CD4-positive, alpha-beta T cell (primary cell): ENCODE results near the gene DGKB. TPM values are rescaled to one million over a fixed set of nuclear protein-coding genes. Genes with fewer than 3 reads are reported as not detected.

Experiments
- ATAC-seq: fragments of 200-7000 bp; cut with Tn5 transposase; one replicate; pipeline ENCODE4 v1.10.0; 2022; ENCODE audit warnings: mild to moderate bottlenecking; ENCODE audit not compliant: poor library complexity
- CTCF ChIA-PET: fragments of 350-600 bp; sonication (Branson Sonifier 250); formaldehyde crosslinking; loops from one replicate; lab custom pipeline; 2021; ENCODE audit warnings: antibody characterized with exemption, inconsistent platforms; lab: Charles Lee
- POLR2A ChIA-PET: fragments of 350-600 bp; sonication (Branson Sonifier 250); formaldehyde crosslinking; loops from one replicate; lab custom pipeline; 2021; ENCODE audit warnings: antibody characterized with exemption, inconsistent platforms; lab: Charles Lee
- DNase-seq, 14 experiments: peaks; one replicate each; pipeline ENCODE4 v3.0.0-alpha.2; 2013 to 2020; ENCODE audit warnings: mixed read lengths in 2 of 14
- H3K27ac ChIP-seq, 2 donors: one replicate each; pipeline versions ENCODE4 v1.5.1 to v1.7.0; 2013; ENCODE audit warnings: low read length in 2 of 2, low read depth in 1 of 2, mild to moderate bottlenecking in 1 of 2
- H3K27me3 ChIP-seq, 2 experiments: 1 replicate in 1 of 2; 2 replicates in 1 of 2; pipeline versions ENCODE4 v1.6.1 to v1.7.0; 2013; ENCODE audit warnings: low read length in 2 of 2, control low read depth in 1 of 2, mild to moderate bottlenecking in 1 of 2, moderate library complexity in 1 of 2; ENCODE audit not compliant: insufficient read depth in 2 of 2, control insufficient read depth in 1 of 2
- H3K36me3 ChIP-seq: one replicate; pipeline ENCODE4 v1.6.1; 2013; ENCODE audit warnings: low read length, control low read depth; ENCODE audit not compliant: insufficient read depth
- H3K4me1 ChIP-seq: one replicate; pipeline ENCODE4 v1.6.1; 2013; ENCODE audit warnings: low read length, control low read depth; ENCODE audit not compliant: insufficient read depth
- H3K4me3 ChIP-seq: one replicate; pipeline ENCODE4 v1.5.1; 2013; ENCODE audit warnings: mild to moderate bottlenecking, low read length, moderate library complexity
- H3K9me3 ChIP-seq, 2 experiments: 1 replicate in 1 of 2; 2 replicates in 1 of 2; pipeline versions ENCODE4 v1.6.1 to v1.7.0; 2013; ENCODE audit warnings: low read length in 2 of 2, mild to moderate bottlenecking in 2 of 2, control low read depth in 1 of 2, moderate library complexity in 1 of 2; ENCODE audit not compliant: control insufficient read depth in 1 of 2, insufficient read depth in 1 of 2
- H3K27ac Mint-ChIP-seq: one replicate; pipeline ENCODE4 v1.8.0; 2020; ENCODE audit warnings: mixed read lengths
- H3K27me3 Mint-ChIP-seq: one replicate; pipeline ENCODE4 v1.8.0; 2021; ENCODE audit warnings: mixed read lengths
- H3K36me3 Mint-ChIP-seq: one replicate; pipeline ENCODE4 v1.8.0; 2021; ENCODE audit warnings: low read depth, mixed read lengths
- H3K4me1 Mint-ChIP-seq: one replicate; pipeline ENCODE4 v1.8.0; 2021; ENCODE audit warnings: low read depth, mixed read lengths
- H3K4me3 Mint-ChIP-seq: one replicate; pipeline ENCODE4 v1.8.0; 2020; ENCODE audit warnings: mild to moderate bottlenecking, mixed read lengths
- H3K9me3 Mint-ChIP-seq: one replicate; pipeline ENCODE4 v1.8.0; 2020; ENCODE audit warnings: mixed read lengths
- CTCF ChIP-seq: fragments of 200-600 bp; IDR thresholded peaks from one replicate; pipeline ENCODE4 v1.8.0; 2022; ENCODE audit warnings: antibody characterized with exemption, mild to moderate bottlenecking
- intact Hi-C, 2 experiments: fragments of 100-400 bp; cut with DNase I in 1 of 2; cut with micrococcal nuclease in 1 of 2; formaldehyde crosslinking; loops; one replicate each; pipeline versions ENCODE4 v1.15.1 to v1.9.0; 2023 to 2025; cut with DNase I, micrococcal nuclease
- total RNA-seq, 174 experiments: library from RNA in 2 of 174; stranded (reverse) in 2 of 174; gene quantifications; one replicate each; pipeline ENCODE4 v1.2.3 and lab custom pipeline; 2021 to 2026

DGKB gene
- total RNA-seq, 2 experiments from 2014 or later, result not detected

GRCh38 chr7:14368285-14368684, 534.3 kb downstream of the DGKB start:
- H3K9me3 Mint-ChIP-seq, result peaks cover 10% of the 10 kb centered on the region
- H3K36me3 Mint-ChIP-seq, result no peaks in the 10 kb centered on the region
- CTCF ChIA-PET, result no interaction called here
- H3K4me3 ChIP-seq, result no peak overlapping the region
- H3K4me1 ChIP-seq, result no peaks in the 10 kb centered on the region
- DNase-seq (no peak), ATAC-seq (no peak)
- no peaks in the 10 kb centered on the region for H3K27me3 Mint-ChIP-seq
- no peak overlapping the region for H3K27ac ChIP-seq
- TF ChIP-seq CTCF, result no peak
- H3K4me1 Mint-ChIP-seq, result no peaks in the 10 kb centered on the region
- no peak overlapping the region for H3K4me3 Mint-ChIP-seq
- no peaks in the 10 kb centered on the region for H3K36me3 ChIP-seq
- no peaks in the 10 kb centered on the region for H3K27me3 ChIP-seq
- no peaks in the 10 kb centered on the region for H3K9me3 ChIP-seq
- POLR2A ChIA-PET, result no interaction called here
- no peak overlapping the region for H3K27ac Mint-ChIP-seq
- intact Hi-C loops, result no loop called here

GRCh38 chr7:14351167-14351566, 551.4 kb downstream of the DGKB start:
- CTCF ChIA-PET, result no interaction called here
- Mint-ChIP-seq H3K4me1 (no peaks in the 10 kb centered on the region), H3K27me3 (no peaks in the 10 kb centered on the region), H3K4me3 (no peak overlapping the region), H3K9me3 (no peaks in the 10 kb centered on the region), H3K27ac (no peak overlapping the region), H3K36me3 (no peaks in the 10 kb centered on the region)
- Histone ChIP-seq H3K9me3 (no peaks in the 10 kb centered on the region), H3K4me3 (no peak overlapping the region), H3K27ac (no peak overlapping the region), H3K4me1 (no peaks in the 10 kb centered on the region), H3K36me3 (no peaks in the 10 kb centered on the region), H3K27me3 (no peaks in the 10 kb centered on the region)
- ATAC-seq (no peak), DNase-seq (no peak)
- intact Hi-C loops, result no loop called here
- POLR2A ChIA-PET, result no interaction called here
- no peak for TF ChIP-seq CTCF

DNA sequence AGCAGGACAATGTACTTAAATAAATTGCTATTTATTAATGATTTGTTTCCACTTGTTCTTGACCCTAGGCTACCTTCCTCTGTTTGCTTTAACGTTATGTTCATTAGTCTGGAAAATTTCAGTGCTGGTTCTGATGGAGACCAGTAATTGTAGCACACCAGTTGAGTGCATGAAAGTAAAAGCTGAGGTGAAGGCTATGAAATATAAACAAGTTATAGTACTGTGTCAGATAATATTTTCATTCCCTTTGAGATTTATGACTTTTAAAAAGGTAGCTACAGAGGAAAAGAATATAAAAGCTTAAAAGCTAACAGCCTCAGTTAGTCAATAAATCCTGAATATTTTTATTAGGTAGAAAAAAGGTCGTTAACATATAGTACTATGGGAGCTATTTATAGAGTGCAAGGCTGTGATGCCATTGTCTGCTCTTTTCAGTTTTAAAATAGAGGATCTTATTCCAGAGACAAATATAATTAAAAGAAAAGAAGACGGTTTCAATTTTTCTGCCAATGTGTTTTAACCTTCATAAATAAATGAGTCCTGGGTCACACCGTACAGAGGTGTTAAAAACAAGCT, 561.3 kb downstream of the DGKB start:
- Mint-ChIP-seq H3K27ac (no peak overlapping the region), H3K36me3 (no peaks in the 10 kb centered on the region), H3K9me3 (peaks cover 1% of the 10 kb centered on the region), H3K4me3 (no peak overlapping the region), H3K4me1 (no peaks in the 10 kb centered on the region), H3K27me3 (no peaks in the 10 kb centered on the region)
- no peaks in the 10 kb centered on the region for H3K4me1 ChIP-seq
- ChIA-PET POLR2A (no interaction called here), CTCF (no interaction called here)
- H3K27me3 ChIP-seq, result no peaks in the 10 kb centered on the region
- intact Hi-C loops, result no loop called here
- no peak overlapping the region for H3K27ac ChIP-seq
- TF ChIP-seq CTCF, result no peak
- H3K9me3 ChIP-seq, result no peaks in the 10 kb centered on the region
- no peaks in the 10 kb centered on the region for H3K36me3 ChIP-seq
- DNase-seq (no peak), ATAC-seq (no peak)
- no peak overlapping the region for H3K4me3 ChIP-seq
